Stimulated activated CD8-positive, alpha-beta memory T cell treated with anti-CD3 and anti-CD28 coated beads, Interleukin-7, amount 100 ng/mL, for 24 hours (primary cell): ENCODE measurements around the gene SH3BGRL2.
A peak's percentile ranks its signal among the peaks of the same experiment; 100 is the strongest.

ENCODE experiments used
- DNase-seq: peaks from one replicate; pipeline ENCODE4 v3.0.0-alpha.2; 2020; ENCODE audit warnings: low read depth

Gene SH3BGRL2

GRCh38 chr6:79699606-79700005 lies 68.5 kb downstream of the SH3BGRL2 start:
- no peak for DNase-seq

- no peak for DNase-seq
These were observed 71.6 kb downstream of the SH3BGRL2 start for GRCh38 chr6:79702691-79703090.

- no peak for DNase-seq
These were observed 73.1 kb downstream of the SH3BGRL2 start for GRCh38 chr6:79704200-79704599.

GRCh38 chr6:79705456-79705995 lies 74.4 kb downstream of the SH3BGRL2 start:
- DNase-seq, result no peak

- DNase-seq, result no peak
These were observed 75.4 kb downstream of the SH3BGRL2 start for GRCh38 chr6:79706527-79706926.

- no peak for DNase-seq
These were observed 76.5 kb downstream of the SH3BGRL2 start for GRCh38 chr6:79707621-79708020.

GRCh38 chr6:79708095-79708791 lies 77.1 kb downstream of the SH3BGRL2 start:
- no peak for DNase-seq

- no peak for DNase-seq
These were observed 79.0 kb downstream of the SH3BGRL2 start for GRCh38 chr6:79710127-79710526.

GRCh38 chr6:79711167-79711566 lies 80.0 kb downstream of the SH3BGRL2 start:
- no peak for DNase-seq

- DNase-seq, result no peak
These were observed 81.0 kb downstream of the SH3BGRL2 start for GRCh38 chr6:79712144-79712543.

GRCh38 chr6:79712616-79713135 lies 81.5 kb downstream of the SH3BGRL2 start:
- no peak for DNase-seq

- DNase-seq, result peak; percentile 11
These were observed 82.7 kb downstream of the SH3BGRL2 start for GRCh38 chr6:79713701-79714322.

- no peak for DNase-seq
These were observed 86.9 kb downstream of the SH3BGRL2 start for GRCh38 chr6:79717989-79718388.

- no peak for DNase-seq
These were observed 87.5 kb downstream of the SH3BGRL2 start for GRCh38 chr6:79718509-79719247.

GRCh38 chr6:79719248-79719960 lies 88.3 kb downstream of the SH3BGRL2 start:
- DNase-seq, result no peak

- no peak for DNase-seq
These were observed 93.7 kb downstream of the SH3BGRL2 start for GRCh38 chr6:79724816-79725215.

GRCh38 chr6:79731471-79731870 lies 100.3 kb downstream of the SH3BGRL2 start:
- DNase-seq, result no peak

GRCh38 chr6:79733388-79733787 lies 102.3 kb downstream of the SH3BGRL2 start:
- DNase-seq, result no peak

- no peak for DNase-seq
These were observed 103.2 kb downstream of the SH3BGRL2 start for GRCh38 chr6:79734374-79734773.

- no peak for DNase-seq
These were observed 104.1 kb downstream of the SH3BGRL2 start for GRCh38 chr6:79735183-79735582.

GRCh38 chr6:79737172-79737571 lies 106.0 kb downstream of the SH3BGRL2 start:
- no peak for DNase-seq

GRCh38 chr6:79742030-79742429 lies 110.9 kb downstream of the SH3BGRL2 start:
- no peak for DNase-seq
